Activated CD4-positive, alpha-beta T cell treated with anti-CD3 and anti-CD28 coated beads, Interleukin-2, amount 50 U/mL, for 1 hour (primary cell): Measurements from ENCODE around the gene TBX21.

ENCODE experiments used
- DNase-seq: peaks from one replicate; pipeline ENCODE4 v3.0.0-alpha.2; 2020

Gene TBX21

DNA sequence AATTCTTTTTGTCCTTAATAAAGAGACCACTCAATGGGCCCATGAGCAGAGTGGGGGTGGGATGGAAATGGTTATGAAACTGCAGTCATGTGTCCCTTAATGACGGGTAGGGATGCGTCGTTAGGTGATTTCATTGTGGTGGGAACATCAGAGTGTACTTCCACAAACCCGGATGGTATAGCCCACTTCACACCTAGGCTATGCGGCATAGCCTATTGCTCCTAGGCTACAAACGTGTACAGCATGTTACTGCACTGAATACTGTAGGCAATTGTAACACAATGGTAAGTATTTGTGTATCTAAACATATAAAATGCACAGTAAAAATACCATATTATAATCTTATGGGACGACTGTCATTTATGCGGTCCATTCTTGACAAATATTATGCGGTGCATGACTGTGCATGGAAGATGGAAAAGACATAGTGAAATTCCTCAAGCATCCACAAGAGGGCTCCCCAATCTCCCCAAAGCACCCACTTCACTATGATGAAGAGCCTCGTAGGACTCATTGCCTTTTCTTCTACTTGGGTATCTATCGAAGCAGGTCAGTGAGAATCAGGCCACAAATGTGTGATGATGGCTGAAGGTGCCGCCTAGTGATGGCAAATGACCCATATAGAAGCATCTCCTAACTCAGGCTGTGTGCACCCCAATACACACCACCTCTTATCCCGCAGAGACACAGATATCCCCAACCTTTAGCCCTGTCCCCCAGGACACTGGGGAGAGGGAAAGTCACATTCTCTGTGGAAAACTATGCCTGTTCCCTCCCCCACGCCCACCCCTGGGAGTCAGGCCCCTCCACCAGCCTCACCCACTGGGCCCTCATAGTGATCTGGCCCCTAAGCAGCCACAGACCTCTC, 43.5 kb downstream of the TBX21 start:
- DNase-seq, result peak; percentile 31

DNA sequence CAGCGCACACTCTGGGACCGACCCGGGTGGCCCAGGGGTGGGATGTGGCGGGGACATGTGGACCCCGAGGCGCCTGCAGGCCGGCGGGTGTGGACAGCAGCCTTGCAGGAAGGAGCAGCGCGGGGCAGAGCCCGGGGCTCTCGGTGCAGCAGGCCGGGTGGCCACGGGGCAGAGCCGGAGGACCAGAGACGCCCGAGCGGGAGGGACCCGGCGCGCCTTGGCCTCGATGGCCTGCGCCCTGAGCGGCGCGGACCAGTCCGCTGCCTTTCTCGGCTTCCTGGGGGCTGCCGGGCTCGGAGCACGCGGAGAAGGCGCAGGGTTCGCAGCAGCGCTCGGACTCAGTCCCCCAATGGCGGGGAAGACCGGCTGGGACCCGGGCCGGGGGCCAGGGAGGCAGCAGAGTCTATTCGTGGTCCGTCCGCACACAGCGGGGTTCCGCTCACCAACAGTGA, 45.2 kb downstream of the TBX21 start:
- no peak for DNase-seq

DNA sequence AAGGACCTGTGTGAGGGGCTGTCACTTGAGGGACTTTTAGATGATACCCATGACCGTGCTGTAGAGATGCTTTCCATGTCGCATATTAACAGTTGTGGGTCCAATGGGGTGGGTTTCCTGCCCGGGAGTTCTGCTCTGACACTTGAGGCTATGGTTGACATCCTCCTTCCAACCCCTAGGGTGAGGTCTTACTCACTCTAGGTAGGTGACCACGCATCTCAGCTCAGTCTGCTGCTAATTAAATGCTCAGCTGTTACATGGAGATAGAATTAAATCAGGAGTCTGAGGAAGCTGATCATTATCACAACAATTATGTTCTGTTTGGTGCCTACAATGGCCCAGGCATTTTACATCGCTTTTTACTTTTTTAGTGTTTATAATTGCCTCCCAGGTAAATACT, 48.4 kb downstream of the TBX21 start:
- DNase-seq, result no peak

GRCh38 chr17:47785538-47786123, 52.6 kb downstream of the TBX21 start:
- no peak for DNase-seq

- peak; percentile 38 for DNase-seq
Observed at GRCh38 chr17:47789611-47790561, 56.9 kb downstream of the TBX21 start.

DNA sequence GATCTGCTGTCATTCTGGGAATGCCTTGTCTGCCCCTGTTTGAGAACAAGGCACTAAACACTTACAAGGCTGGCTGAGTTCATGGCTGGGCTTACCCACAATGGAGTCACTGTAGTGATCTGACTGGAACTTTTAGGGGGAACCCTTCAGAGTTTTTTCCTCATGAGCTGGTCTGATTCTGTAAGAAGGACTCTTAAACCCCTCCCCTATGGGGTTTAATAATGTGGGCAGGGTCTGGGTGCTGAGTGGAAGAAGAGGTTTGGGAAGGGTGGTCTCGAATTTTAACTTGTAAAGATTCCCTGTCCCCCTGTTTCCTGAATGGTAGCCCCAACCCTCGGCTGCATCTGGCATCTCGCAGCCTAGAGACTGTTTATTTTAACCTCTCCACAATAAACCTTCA, 58.0 kb downstream of the TBX21 start:
- no peak for DNase-seq

GRCh38 chr17:47792457-47792856, 59.4 kb downstream of the TBX21 start:
- DNase-seq, result no peak

- no peak for DNase-seq
Observed at GRCh38 chr17:47792979-47793378, 59.9 kb downstream of the TBX21 start.
